GM20000 (cell line): Measurements from ENCODE around the gene SRMS.

ENCODE experiments used
- DNase-seq: peaks from one replicate; pipeline ENCODE4 v3.0.0; 2012; ENCODE audit warnings: low spot score
- CTCF ChIP-seq: IDR thresholded peaks from 2 replicates; pipeline ENCODE4 v1.5.1; 2012; ENCODE audit warnings: mild to moderate bottlenecking, control low read depth; ENCODE audit errors: extremely low read depth, missing control alignments

Gene SRMS

GRCh38 chr20:63534831-63535651, 12.5 kb downstream of the SRMS start:
- DNase-seq: no peak

DNA sequence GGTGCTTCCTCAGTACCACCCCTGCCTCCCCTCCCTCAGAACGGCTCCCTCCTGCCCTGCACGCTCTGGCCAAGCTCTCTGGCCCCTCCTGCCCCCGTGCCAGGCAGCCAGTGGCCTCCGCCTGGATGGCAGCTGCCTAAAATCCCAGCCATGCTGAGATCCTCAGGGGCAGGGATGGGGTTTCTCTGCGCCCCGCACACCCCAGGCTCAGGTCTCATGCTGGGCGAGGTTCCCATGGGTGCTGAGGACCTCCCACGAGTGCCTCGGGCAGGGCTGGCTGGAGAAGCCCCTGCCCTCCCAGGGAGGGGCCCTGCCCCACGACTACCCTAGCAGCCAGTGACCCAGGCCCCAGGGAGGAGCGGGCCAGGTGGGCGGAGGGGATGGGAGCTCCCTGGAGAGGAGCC, 13.1 kb downstream of the SRMS start:
- DNase-seq: no peak
- no peak for TF ChIP-seq CTCF

More at GRCh38 chr20:63534831-63535651, 12.5 kb downstream of the SRMS start:
- no peak for TF ChIP-seq CTCF

- DNase-seq: no peak
- no peak for TF ChIP-seq CTCF
These were observed 13.6 kb downstream of the SRMS start for GRCh38 chr20:63533871-63534393.

- no peak for DNase-seq
- no peak for TF ChIP-seq CTCF
These were observed 14.2 kb downstream of the SRMS start for GRCh38 chr20:63533388-63533787.

- DNase-seq: no peak
- no peak for TF ChIP-seq CTCF
These were observed 15.0 kb downstream of the SRMS start for GRCh38 chr20:63532449-63532971.

DNA sequence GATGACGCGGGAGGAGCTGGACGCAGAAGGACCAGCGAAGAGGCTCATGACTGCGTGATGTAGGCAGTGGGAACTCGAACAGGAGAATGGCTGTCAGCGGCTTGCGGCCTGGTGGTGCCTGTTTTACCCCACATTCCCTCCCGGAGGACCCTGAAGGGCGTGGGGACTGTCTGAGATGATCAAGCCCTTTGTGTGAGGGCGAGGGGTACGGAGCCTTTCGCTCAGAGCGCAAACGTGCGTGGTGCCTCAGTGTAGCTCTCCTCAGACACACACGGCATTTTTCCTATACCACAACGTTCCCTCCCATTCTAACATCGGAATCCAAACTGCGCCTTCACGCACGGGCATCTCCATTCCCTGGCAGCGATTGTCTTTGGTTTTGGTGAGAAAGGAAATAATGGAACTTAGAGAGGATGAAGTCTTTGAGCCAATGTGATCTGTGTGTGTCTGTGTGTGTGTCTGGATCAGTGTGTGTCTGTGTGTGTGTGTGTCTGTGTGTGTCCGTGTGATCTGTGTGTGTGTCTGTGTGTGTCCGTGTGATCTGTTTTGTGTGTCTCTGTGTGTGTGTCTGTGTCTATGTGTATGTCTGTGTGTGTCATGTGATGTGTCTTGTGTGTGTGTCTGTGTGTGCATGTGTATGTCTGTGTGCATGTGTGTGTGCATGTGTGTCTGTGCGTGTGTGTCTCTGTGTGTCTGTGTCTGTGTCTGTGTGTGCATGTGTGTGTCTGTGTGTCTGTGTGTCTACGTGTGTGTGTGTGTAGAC, 15.7 kb downstream of the SRMS start:
- no peak for TF ChIP-seq CTCF
- no peak for DNase-seq

GRCh38 chr20:63530788-63531160, 16.8 kb downstream of the SRMS start:
- DNase-seq: no peak
- no peak for TF ChIP-seq CTCF
